CD4-positive, alpha-beta T cell treated with Interleukin-1 beta for 1 hour (primary cell): Measurements from ENCODE around the gene CHM.

Source experiments
- DNase-seq, 2 donors: peaks; one replicate each; pipeline ENCODE4 v3.0.0-alpha.2; 2020 to 2022

Gene CHM

GRCh38 chrX:85903692-85904471 lies 143.5 kb downstream of the CHM start:
- no peak for DNase-seq

GRCh38 chrX:85897362-85898126 lies 149.8 kb downstream of the CHM start:
- DNase-seq, result no peak

- DNase-seq, result no peak
These were observed 164.8 kb downstream of the CHM start for GRCh38 chrX:85882601-85883000.

DNA sequence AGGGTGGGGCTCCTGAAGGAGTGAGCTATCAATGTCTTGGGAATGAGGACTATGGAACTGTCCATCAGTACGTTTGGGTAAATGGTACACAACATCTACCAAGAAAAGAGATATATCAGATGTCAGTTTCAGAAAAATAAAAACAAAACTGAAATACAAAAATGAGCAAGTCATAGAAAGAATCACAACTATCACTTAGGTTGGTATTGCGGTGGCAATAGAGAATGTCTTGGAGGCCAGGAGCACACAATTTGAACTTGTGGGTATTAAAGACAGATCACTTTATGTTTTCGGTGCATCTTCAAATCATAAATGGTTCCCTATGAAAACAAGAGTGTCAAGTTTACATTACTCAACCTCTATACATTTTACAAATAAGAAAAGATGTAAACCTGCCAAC lies 176.8 kb downstream of the CHM start:
- DNase-seq, result no peak

DNA sequence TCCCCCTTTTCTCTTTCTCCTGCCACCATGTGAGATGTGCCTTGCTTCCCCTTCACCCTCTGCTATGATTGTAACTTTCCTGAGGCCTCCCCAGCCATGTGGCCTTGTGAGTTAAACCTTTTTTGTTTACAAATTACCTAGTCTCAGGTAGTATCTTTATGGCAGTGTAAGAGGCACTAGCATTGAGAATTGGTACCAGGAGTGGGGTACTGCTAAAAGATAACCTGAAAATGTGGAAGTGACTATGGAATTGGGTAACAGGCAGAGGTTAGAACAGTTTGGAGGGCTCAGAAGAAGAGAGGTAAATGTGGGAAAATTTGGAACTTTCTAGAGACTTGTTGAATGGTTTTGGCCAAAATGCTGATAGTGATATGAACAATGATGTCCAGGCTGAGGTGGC lies 182.0 kb downstream of the CHM start:
- no peak for DNase-seq

DNA sequence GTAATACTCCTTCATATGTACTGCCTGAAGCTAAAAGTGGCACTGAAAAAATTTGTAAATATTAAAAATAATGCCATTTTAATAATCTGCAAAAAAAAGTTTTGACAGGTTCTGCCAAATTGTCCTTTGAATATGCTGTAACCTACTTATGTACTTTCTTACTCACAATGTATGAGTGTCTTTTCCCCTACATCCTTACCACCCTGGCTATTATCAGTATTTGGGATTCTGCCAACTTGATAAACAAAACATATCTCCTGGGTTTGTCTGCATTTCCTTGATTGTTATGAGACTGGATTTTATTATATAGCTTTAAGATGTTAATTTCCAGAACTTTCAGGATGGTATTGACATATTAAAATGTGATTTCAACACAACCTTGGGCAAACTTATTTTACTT lies 187.9 kb downstream of the CHM start:
- DNase-seq, result no peak

DNA sequence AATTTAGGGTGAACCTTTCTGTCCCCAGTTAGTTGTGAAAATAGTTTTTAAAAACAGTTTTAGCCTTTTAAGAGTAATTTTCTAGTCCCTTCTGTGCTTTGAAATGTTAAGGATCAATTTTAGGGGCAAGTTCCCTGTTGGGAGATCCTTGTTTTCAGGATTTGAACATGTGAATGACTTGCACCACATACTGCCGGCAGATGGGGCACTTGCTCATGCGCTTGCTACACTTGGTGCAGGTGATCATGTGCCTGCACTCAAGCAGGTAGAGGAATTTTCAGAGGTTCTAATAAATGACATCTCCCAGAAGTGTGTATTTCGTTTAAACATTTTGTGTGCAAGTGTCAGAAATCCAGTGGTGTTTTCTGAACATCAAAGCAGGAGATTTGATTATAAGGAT lies 195.9 kb downstream of the CHM start:
- DNase-seq, result peak; percentile 1 to 4

- no peak for DNase-seq
These were observed 210.5 kb downstream of the CHM start for GRCh38 chrX:85836868-85837267.

DNA sequence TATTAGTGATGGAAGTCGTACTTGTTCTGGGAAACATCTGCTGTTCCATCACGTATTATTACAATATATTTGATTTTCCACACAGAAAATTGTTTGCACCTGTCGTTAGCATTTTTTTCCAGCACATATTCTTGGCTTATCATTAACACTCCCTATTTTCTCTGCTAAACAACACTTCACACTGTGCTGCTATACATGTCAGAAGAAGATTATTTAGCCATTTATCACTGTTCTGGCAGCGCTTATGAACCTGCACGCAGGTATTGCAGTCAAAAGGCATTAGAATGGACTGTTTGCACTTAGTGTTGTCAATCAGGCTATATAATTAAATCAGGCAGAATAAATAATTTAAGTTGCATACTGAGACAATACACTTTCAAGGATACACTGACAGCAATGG lies 218.6 kb downstream of the CHM start:
- no peak for DNase-seq

- no peak for DNase-seq
These were observed 232.1 kb downstream of the CHM start for GRCh38 chrX:85815203-85815751.
